Mucosa of rectum (tissue), 2 donors: ENCODE results near the gene TMEM17.
A peak's percentile ranks its signal among the peaks of the same experiment; 100 is the strongest.

Source experiments
- H3K27ac ChIP-seq, 2 donors: one replicate each; pipeline ENCODE4 v1.7.0; 2013; ENCODE audit warnings: inconsistent platforms in 2 of 2, low read depth in 2 of 2, low read length in 2 of 2
- H3K27me3 ChIP-seq, 2 donors: one replicate each; pipeline ENCODE4 v1.7.0; 2013; ENCODE audit warnings: low read length in 2 of 2; ENCODE audit not compliant: control insufficient read depth in 2 of 2, insufficient read depth in 2 of 2
- H3K36me3 ChIP-seq, 2 donors: one replicate each; pipeline ENCODE4 v1.7.0; 2013; ENCODE audit warnings: low read length in 2 of 2; ENCODE audit not compliant: control insufficient read depth in 2 of 2, insufficient read depth in 2 of 2
- H3K4me1 ChIP-seq, 2 donors: one replicate each; pipeline ENCODE4 v1.7.0; 2013; ENCODE audit warnings: low read length in 2 of 2, mild to moderate bottlenecking in 1 of 2; ENCODE audit not compliant: control insufficient read depth in 2 of 2, insufficient read depth in 2 of 2
- H3K4me3 ChIP-seq, 2 donors: one replicate each; pipeline ENCODE4 v1.7.0; 2013; ENCODE audit warnings: low read length in 2 of 2
- H3K9ac ChIP-seq, 2 donors: one replicate each; pipeline ENCODE4 v1.7.0; 2013; ENCODE audit warnings: low read length in 2 of 2, low read depth in 1 of 2, mild to moderate bottlenecking in 1 of 2
- H3K9me3 ChIP-seq, 2 donors: one replicate each; pipeline ENCODE4 v1.7.0; 2013; ENCODE audit warnings: low read length in 2 of 2; ENCODE audit not compliant: control insufficient read depth in 2 of 2
- donor health status: healthy.
- donor health status: Normal muscosa, but diverticular disease.

The TMEM17 gene

GRCh38 chr2:62474176-62474575 lies 31.8 kb downstream of the TMEM17 start:
- Histone ChIP-seq H3K4me1 (peaks cover 3 to 4% of the 10 kb centered on the region in 2 donors), H3K36me3 (no peaks in the 10 kb centered on the region), H3K27me3 (no peaks in the 10 kb centered on the region), H3K4me3 (no peak overlapping the region), H3K9ac (no peak overlapping the region), H3K27ac (peak overlapping the region in 1 of 2 donors; percentile 8), H3K9me3 (no peaks in the 10 kb centered on the region)

- H3K9ac ChIP-seq = no peak overlapping the region
- H3K9me3 ChIP-seq = no peaks in the 10 kb centered on the region
- H3K4me1 ChIP-seq = peaks cover 3 to 4% of the 10 kb centered on the region in 2 donors
- H3K27ac ChIP-seq = no peak overlapping the region
- no peaks in the 10 kb centered on the region for H3K36me3 ChIP-seq
- no peak overlapping the region for H3K4me3 ChIP-seq
- no peaks in the 10 kb centered on the region for H3K27me3 ChIP-seq
These were observed 32.7 kb downstream of the TMEM17 start for GRCh38 chr2:62473246-62473827.

DNA sequence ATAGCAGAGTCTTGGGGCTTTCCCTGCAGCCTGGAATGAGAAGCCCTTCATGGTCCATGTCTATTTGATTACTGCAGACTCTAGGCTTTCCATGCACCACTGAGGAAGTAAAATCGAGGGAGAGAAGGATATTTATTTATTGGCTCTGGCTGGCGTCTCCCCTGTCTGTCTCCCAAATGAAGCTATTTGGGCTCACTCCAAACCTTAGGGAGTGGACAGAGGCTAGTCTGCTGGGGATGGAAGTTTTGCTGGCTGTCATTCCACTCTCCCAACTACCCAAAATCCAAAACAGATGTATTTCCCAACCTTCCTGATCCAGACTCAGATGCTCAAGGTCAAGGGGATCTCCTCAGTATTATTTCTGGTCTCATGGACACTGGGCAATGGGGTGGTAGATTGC lies 33.7 kb downstream of the TMEM17 start:
- Histone ChIP-seq H3K9me3 (no peaks in the 10 kb centered on the region), H3K27me3 (no peaks in the 10 kb centered on the region), H3K4me3 (no peak overlapping the region), H3K27ac (no peak overlapping the region), H3K36me3 (no peaks in the 10 kb centered on the region), H3K4me1 (peaks cover 3 to 4% of the 10 kb centered on the region in 2 donors), H3K9ac (no peak overlapping the region)

DNA sequence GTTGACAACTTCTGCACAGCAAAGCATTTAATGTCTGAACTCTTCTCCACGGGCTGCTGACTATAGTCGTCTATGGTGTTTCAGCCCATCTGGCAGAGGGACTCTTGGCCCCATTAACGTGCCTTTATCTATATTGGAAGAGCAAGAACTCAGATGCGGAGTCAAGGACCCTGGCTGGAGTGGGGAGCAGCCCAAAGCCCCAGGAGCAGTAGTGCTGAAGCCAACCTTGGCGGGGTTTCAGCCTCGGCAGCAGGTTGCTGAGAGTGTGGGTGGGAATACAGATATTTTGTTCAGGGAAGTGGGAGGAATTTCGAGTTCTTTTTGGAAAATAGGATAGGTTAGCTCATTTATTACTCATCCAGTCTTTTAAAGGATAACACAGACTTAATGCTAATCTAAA lies 34.2 kb downstream of the TMEM17 start:
- no peak overlapping the region for H3K9ac ChIP-seq
- H3K4me1 ChIP-seq = peaks cover 3 to 4% of the 10 kb centered on the region in 2 donors
- no peak overlapping the region for H3K27ac ChIP-seq
- no peak overlapping the region for H3K4me3 ChIP-seq
- H3K36me3 ChIP-seq = no peaks in the 10 kb centered on the region
- no peaks in the 10 kb centered on the region for H3K9me3 ChIP-seq
- H3K27me3 ChIP-seq = no peaks in the 10 kb centered on the region

DNA sequence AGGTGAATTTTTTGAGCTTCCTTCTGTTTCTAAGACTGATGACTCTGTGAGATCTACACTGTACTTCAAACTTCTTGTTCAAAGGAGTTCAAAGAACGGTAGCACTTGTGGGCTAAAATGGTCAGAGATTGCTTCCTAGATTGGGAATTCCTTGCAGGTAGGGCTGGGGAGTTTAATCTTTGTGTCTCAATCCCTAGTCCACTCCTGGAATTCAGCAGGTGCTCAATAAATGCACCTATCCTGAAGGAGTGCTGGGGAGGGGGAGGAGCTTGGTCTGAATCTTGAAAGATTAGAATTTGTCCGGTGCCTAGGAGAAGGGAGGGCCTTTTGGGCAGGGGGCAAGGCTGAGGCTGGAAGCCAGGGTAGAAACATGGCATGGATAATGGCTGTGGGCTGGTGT lies 34.6 kb downstream of the TMEM17 start:
- no peaks in the 10 kb centered on the region for H3K27me3 ChIP-seq
- no peak overlapping the region for H3K9ac ChIP-seq
- no peaks in the 10 kb centered on the region for H3K9me3 ChIP-seq
- no peak overlapping the region for H3K4me3 ChIP-seq
- no peaks in the 10 kb centered on the region for H3K36me3 ChIP-seq
- no peak overlapping the region for H3K27ac ChIP-seq
- H3K4me1 ChIP-seq = peaks cover 3 to 4% of the 10 kb centered on the region in 2 donors

DNA sequence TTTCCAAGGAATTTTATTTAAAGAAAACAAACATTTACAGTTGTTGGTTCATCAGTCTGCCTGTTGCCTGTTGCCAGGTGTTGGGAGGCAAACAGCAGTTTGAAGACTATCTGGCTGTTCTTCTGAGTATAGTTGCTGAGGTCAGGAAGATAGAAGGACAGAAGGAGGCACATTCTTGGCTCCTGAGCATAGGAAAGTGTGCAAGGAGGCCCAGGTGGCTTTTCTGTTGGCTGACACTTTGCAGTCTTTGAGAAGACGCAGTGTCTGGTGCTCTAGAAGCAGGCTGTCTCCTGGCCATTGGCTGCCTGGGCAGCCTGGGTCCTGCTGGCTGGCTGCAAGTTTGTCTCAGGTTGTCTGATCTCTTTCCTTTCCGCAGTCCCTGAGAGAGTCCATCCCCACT lies 36.4 kb downstream of the TMEM17 start:
- Histone ChIP-seq H3K27me3 (no peaks in the 10 kb centered on the region), H3K4me3 (no peak overlapping the region), H3K36me3 (no peaks in the 10 kb centered on the region), H3K9ac (no peak overlapping the region), H3K9me3 (no peaks in the 10 kb centered on the region), H3K4me1 (no peaks in the 10 kb centered on the region), H3K27ac (no peak overlapping the region)

DNA sequence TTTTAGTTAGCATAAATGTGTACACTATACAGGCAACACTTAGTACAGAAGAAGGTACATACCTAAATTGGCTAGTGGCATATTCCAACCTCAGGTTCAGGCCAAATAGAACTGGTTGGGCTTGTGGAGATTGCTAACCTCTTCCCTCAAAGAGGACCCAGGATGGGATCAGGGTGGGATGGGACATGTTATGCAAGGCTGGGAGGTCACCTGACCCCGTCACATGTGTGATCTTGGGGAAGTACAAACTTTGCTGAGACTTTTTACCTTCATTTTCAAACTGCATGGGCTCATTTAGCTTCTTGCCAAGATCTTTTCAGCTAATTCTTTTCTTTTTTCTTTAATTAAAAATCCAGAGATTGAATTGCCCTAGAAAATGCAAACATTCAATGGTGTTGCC lies 36.9 kb downstream of the TMEM17 start:
- no peak overlapping the region for H3K9ac ChIP-seq
- no peaks in the 10 kb centered on the region for H3K4me1 ChIP-seq
- no peaks in the 10 kb centered on the region for H3K27me3 ChIP-seq
- no peaks in the 10 kb centered on the region for H3K36me3 ChIP-seq
- H3K4me3 ChIP-seq = no peak overlapping the region
- H3K27ac ChIP-seq = no peak overlapping the region
- no peaks in the 10 kb centered on the region for H3K9me3 ChIP-seq

- Histone ChIP-seq H3K4me3 (no peak overlapping the region), H3K4me1 (no peaks in the 10 kb centered on the region), H3K27me3 (no peaks in the 10 kb centered on the region), H3K9me3 (no peaks in the 10 kb centered on the region), H3K36me3 (no peaks in the 10 kb centered on the region), H3K27ac (no peak overlapping the region), H3K9ac (no peak overlapping the region)
These were observed 38.3 kb downstream of the TMEM17 start for GRCh38 chr2:62467475-62468321.

- Histone ChIP-seq H3K9ac (no peak overlapping the region), H3K27ac (no peak overlapping the region), H3K27me3 (no peaks in the 10 kb centered on the region), H3K4me3 (no peak overlapping the region), H3K9me3 (no peaks in the 10 kb centered on the region), H3K36me3 (no peaks in the 10 kb centered on the region), H3K4me1 (no peaks in the 10 kb centered on the region)
These were observed 38.9 kb downstream of the TMEM17 start for GRCh38 chr2:62467100-62467474.

- Histone ChIP-seq H3K9ac (no peak overlapping the region), H3K27ac (no peak overlapping the region)
These were observed 39.5 kb downstream of the TMEM17 start for GRCh38 chr2:62466503-62466854.

More at GRCh38 chr2:62466503-62466854, 39.5 kb downstream of the TMEM17 start:
- Histone ChIP-seq H3K36me3 (no peaks in the 10 kb centered on the region), H3K27me3 (no peaks in the 10 kb centered on the region), H3K9me3 (no peaks in the 10 kb centered on the region), H3K4me1 (no peaks in the 10 kb centered on the region), H3K4me3 (no peak overlapping the region)
